Thoracic aorta (tissue), 2 donors: ENCODE measurements around the gene GAK. TPM values are rescaled to one million over a fixed set of nuclear protein-coding genes. Genes with fewer than 3 reads are reported as not detected.
"Not testable (repeated sequence)": the region's sequence is repeated elsewhere in the genome, so short reads cannot be mapped to it uniquely, and the experiment has no call there.

Experiments
- ATAC-seq: fragments of 150-250 bp; one replicate; pipeline ENCODE4 v1.8.0; 2017; ENCODE audit warnings: low read depth; ENCODE audit not compliant: insufficient number of reproducible peaks, low FRiP score
- DNase-seq: peaks from one replicate; pipeline ENCODE4 v3.0.0-alpha.2; 2020; ENCODE audit warnings: low spot score
- H3K27ac ChIP-seq, 2 donors: fragments of 200-600 bp; sonication (generic); 1 replicate in 1 of 2; 2 replicates in 1 of 2; pipeline ENCODE4 v1.5.1; 2016; ENCODE audit warnings: mild to moderate bottlenecking in 2 of 2, moderate library complexity in 2 of 2
- H3K27me3 ChIP-seq: fragments of 200-600 bp; sonication (generic); replicated peaks from 2 replicates; pipeline ENCODE4 v1.6.0; 2016; ENCODE audit warnings: mild to moderate bottlenecking; ENCODE audit not compliant: insufficient read depth
- H3K36me3 ChIP-seq: fragments of 200-600 bp; sonication (generic); one replicate; pipeline ENCODE4 v1.5.1; 2016
- H3K4me1 ChIP-seq, 2 donors: fragments of 200-600 bp; sonication (generic); 1 replicate in 1 of 2; 2 replicates in 1 of 2; pipeline versions ENCODE4 v1.5.1 to v1.6.0; 2016; ENCODE audit warnings: low read depth in 2 of 2, mild to moderate bottlenecking in 1 of 2; ENCODE audit not compliant: control insufficient read depth in 1 of 2
- H3K4me3 ChIP-seq: fragments of 200-600 bp; sonication (generic); 2 replicates; pipeline ENCODE4 v1.5.1; 2016; ENCODE audit warnings: mild to moderate bottlenecking
- H3K9me3 ChIP-seq: fragments of 200-600 bp; sonication (generic); 2 replicates; pipeline ENCODE4 v1.5.1; 2016
- CTCF ChIP-seq: fragments of 200-600 bp; sonication (generic); IDR thresholded peaks from one replicate; pipeline ENCODE4 v1.5.1; 2019; ENCODE audit warnings: antibody characterized with exemption
- total RNA-seq, 2 donors: library from RNA; depleted of rRNA; stranded (reverse); fragments of >200 nt; gene quantifications; one replicate each; pipeline versions ENCODE4 v1.1.0 to v1.2.3, GENCODE V29; 2016

The GAK gene
- 100 to 1,000 TPM; 111 to 170 TPM for total RNA-seq

DNA sequence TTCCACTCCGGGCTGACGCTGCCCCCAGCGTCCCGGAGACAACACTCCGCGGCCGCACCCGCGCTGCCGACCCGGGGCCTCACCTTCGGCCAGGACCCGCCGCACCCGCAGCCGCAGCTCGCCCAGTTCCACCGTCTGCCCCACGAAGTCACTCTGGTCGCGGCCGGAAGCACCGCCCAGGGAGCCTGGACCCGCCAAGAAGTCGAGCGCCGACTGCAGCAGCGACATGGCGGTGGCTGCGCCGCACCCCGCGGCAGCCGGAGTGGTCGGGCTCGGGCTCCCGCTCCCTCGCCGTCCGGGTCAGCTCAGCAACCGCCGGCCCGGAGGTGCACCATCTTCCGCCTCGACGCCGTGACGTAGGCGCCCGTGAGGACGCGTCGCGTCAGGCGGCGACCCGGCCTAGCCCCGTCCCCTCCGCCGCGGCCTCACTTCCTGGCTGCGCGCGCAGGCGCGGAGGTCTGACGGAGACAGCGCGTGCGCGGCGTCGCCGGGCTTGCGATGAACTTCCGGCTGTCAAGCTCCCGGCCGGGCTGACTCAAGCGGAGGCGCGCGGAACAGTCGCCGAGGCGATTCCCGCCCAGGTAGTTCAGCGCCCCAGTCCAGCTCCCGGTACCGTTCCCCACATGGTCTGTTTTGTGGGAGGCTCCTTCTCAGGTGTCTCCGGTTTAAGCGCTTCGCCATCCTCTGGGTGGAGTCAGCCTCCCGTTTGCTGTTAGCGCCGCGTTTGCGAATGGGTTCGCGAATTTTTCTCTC, at the start of gene GAK, which contains the start of gene TMEM175:
Gene GAK (minus strand): TSS at position 357 of the 753 bp plus-strand sequence. CDS start 129 bp downstream, at position 228.
Gene TMEM175 (plus strand): TSS at position 501 of the 753 bp plus-strand sequence. CDS start 15,280 bp downstream, outside the sequence.
- peak; percentile 12 for TF ChIP-seq CTCF
- peak; percentile 95 for ATAC-seq
- Histone ChIP-seq H3K4me3 (peak within 1 kb of the TSS; percentile 99), H3K4me1 (peaks cover 20 to 28% of the 10 kb centered on the region in 2 donors), H3K36me3 (no peaks in the 10 kb centered on the region), H3K9me3 (no peaks in the 10 kb centered on the region), H3K27ac (peak within 1 kb of the TSS; percentile 79 to 89), H3K27me3 (no peaks in the 10 kb centered on the region)
- DNase-seq, result peak; percentile 84

GRCh38 chr4:978957-979701, 47.0 kb upstream of the GAK start:
- Histone ChIP-seq H3K4me3 (no peak overlapping the region), H3K36me3 (no peaks in the 10 kb centered on the region), H3K27me3 (no peaks in the 10 kb centered on the region), H3K4me1 (no peaks in the 10 kb centered on the region), H3K27ac (no peak overlapping the region), H3K9me3 (no peaks in the 10 kb centered on the region)
- TF ChIP-seq CTCF, result no peak
- DNase-seq, result no peak
- no peak for ATAC-seq

DNA sequence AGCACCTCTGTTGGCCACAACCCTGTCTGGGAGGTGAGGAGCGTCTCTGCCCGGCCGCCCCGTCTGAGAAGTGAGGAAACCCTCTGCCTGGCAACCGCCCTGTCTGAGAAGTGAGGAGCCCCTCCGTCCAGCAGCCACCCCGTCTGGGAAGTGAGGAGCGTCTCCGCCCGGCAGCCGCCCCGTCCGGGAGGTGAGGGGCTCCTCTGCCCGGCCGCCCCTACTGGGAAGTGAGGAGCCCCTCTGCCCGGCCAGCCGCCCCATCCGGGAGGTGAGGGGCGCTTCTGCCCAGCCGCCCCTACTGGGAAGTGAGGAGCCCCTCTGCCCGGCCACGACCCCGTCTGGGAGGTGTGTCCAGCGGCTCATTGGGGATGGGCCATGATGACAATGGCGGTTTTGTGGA, 43.9 kb upstream of the GAK start:
- not testable (repeated sequence) for DNase-seq, H3K9me3 ChIP-seq, H3K27me3 ChIP-seq, H3K4me3 ChIP-seq, H3K36me3 ChIP-seq, H3K27ac ChIP-seq, ATAC-seq
- H3K4me1 ChIP-seq, result peaks cover 10 to 19% of the 10 kb centered on the region in 2 donors

- TF ChIP-seq CTCF, result no peak
- H3K4me1 ChIP-seq, result peaks cover 10 to 21% of the 10 kb centered on the region in 2 donors
- H3K27me3 ChIP-seq, result no peaks in the 10 kb centered on the region
Observed at GRCh38 chr4:974668-975067, 42.6 kb upstream of the GAK start.

GRCh38 chr4:973431-974397, 41.6 kb upstream of the GAK start, which contains the start of gene DGKQ:
Gene DGKQ (minus strand): TSS chr4:973569. CDS start chr4:973482, 87 bp downstream.
- DNase-seq, result peak; percentile 43
- Histone ChIP-seq H3K4me1 (peaks cover 10 to 21% of the 10 kb centered on the region in 2 donors), H3K9me3 (no peaks in the 10 kb centered on the region), H3K27me3 (no peaks in the 10 kb centered on the region), H3K4me3 (peak within 1 kb of the TSS; percentile 97), H3K36me3 (no peaks in the 10 kb centered on the region), H3K27ac (no peak within 1 kb of the TSS)
- no peak for TF ChIP-seq CTCF
- ATAC-seq, result peak; percentile 88

More at GRCh38 chr4:974668-975067, 42.6 kb upstream of the GAK start:
- H3K4me3 ChIP-seq, result no peak overlapping the region
- no peaks in the 10 kb centered on the region for H3K36me3 ChIP-seq
- H3K27ac ChIP-seq, result no peak overlapping the region
- DNase-seq, result no peak
- no peaks in the 10 kb centered on the region for H3K9me3 ChIP-seq
- no peak for ATAC-seq
